Upper lobe of left lung (tissue), 4 donors: ENCODE measurements around the gene PAPSS1.

Experiments
- EP300 ChIP-seq, 4 donors: sonication (generic); formaldehyde crosslinking; IDR thresholded peaks; one replicate each; pipeline ENCODE4 v1.5.1; 2017; ENCODE audit warnings: antibody characterized with exemption in 4 of 4, control low read depth in 2 of 4
- POLR2A ChIP-seq, 4 donors: fragments of 450-650 bp; IDR thresholded peaks; one replicate each; pipeline ENCODE4 v1.5.1; 2016 to 2017; ENCODE audit warnings: antibody characterized with exemption in 4 of 4, mild to moderate bottlenecking in 2 of 4
- POLR2AphosphoS5 ChIP-seq, 2 donors: sonication (generic); formaldehyde crosslinking; IDR thresholded peaks; one replicate each; pipeline ENCODE4 v1.5.1; 2017; ENCODE audit warnings: antibody characterized with exemption in 2 of 2
- TF ChIP-seq, protein P1 (sequence below), 6 experiments: fragments of 450-650 bp in 4 of 6; fragments of 200-600 bp in 2 of 6; sonication (generic) in 2 of 6; IDR thresholded peaks; one replicate each; pipeline ENCODE4 v1.5.1; 2016 to 2019; ENCODE audit warnings: antibody characterized with exemption in 6 of 6

DNA sequence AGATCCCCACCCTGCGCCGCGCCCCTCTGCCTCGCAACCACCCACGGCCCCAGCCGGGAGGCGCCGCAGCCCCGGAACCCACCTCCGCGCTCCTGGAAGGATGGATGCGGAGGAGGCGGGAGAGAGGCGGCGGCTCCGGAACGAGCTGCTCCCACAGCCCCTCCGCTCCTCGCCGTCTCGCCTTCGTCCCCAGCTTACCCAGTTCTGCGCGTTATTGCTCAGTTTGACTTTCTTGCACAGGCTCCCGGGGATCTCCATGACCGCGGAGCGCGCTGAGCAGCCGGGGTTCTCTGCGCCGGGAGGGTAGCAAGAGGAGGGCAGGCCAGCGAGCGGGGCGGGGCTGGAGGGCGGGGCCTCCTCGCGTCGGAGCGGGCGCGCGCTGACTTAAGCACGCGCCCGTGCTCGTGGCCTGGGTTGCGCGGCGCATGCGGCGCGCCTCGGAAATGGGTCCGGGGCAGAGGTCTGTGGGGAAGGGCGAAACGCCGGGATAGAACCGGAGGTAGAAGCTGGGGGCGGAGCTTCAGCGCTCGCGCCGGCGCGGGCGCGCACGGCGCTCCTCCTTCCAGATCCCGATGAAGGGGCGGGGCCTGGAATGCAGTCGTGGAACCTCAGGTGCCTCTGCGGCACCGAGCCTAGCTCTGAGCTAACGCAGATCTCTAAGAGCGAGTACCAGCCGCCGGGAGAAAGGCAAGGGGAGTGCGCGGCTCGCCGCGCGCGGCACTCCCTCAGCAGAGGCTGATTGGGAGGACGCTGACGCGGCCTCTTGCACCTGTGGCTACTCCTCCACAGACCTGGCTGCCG is at the start of gene PAPSS1:
- TF ChIP-seq EP300 (IDR thresholded peaks at IDR 0.05) (no peak), POLR2A (IDR thresholded peaks at IDR 0.05) (peak in 3 of 4 donors; percentile 59 to 90 (median 71)), POLR2AphosphoS5 (IDR thresholded peaks at IDR 0.05) (peak; percentile 32 to 64)
- TF ChIP-seq, protein P1, sequence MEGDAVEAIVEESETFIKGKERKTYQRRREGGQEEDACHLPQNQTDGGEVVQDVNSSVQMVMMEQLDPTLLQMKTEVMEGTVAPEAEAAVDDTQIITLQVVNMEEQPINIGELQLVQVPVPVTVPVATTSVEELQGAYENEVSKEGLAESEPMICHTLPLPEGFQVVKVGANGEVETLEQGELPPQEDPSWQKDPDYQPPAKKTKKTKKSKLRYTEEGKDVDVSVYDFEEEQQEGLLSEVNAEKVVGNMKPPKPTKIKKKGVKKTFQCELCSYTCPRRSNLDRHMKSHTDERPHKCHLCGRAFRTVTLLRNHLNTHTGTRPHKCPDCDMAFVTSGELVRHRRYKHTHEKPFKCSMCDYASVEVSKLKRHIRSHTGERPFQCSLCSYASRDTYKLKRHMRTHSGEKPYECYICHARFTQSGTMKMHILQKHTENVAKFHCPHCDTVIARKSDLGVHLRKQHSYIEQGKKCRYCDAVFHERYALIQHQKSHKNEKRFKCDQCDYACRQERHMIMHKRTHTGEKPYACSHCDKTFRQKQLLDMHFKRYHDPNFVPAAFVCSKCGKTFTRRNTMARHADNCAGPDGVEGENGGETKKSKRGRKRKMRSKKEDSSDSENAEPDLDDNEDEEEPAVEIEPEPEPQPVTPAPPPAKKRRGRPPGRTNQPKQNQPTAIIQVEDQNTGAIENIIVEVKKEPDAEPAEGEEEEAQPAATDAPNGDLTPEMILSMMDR (IDR thresholded peaks at IDR 0.05): peak in 2 of 6 experiments; percentile 10 to 13
